GM18861 (cell line): ENCODE results near the gene LENG9.
"Not testable (repeated sequence)": the region's sequence is repeated elsewhere in the genome, so short reads cannot be mapped to it uniquely, and the experiment has no call there.

Source experiments
- ATAC-seq: cut with Tn5 transposase; IDR thresholded peaks from one replicate; pipeline ENCODE4 v1.9.1; 2021; ENCODE audit not compliant: unreplicated experiment

Gene LENG9

DNA sequence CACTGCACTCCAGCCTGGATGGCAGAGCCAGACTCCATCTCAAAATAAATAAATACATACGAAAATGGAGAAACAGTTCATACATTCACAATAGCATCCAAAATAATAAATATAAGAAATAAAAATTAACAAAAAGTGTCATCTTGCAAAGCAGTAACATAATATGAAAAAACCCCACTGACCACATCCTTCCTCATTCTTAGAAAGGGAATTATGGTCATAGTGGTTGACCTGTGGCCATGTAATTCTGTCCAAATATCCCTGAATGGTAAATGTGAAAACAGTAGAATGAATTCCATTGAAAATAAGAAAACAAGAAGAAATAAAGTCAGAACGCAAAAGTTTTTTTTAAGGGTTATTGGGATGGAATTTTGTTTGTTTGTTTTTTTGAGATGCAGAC is 16.5 kb upstream of the LENG9 start:
- no peak for ATAC-seq

DNA sequence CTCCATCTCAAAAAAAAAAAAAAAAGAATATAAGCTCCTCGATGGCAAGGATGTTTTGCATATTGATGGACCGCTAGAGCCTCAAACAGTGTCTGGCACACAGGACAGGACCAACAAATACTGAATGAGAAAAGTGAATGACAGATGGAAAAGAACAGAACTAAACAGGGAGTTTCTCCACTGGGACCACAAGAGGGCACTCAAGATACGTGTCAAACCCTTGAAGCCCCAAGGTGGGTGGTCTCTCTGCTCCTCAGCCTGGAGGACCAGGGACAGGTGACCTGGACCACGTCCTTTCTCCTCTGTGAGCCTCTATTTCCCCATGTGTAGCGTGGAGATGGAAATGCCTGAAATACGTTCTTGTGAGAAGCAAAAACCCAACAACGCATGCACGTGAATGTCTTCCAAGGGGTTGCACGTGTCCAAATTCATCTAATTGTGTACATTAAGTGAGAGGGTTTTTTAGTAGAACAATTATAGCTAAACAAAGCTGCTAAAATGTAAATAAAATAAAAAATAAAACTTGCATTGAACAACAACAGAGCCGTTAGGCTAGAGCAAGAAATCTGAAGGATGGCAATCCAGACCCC is 15.2 kb upstream of the LENG9 start:
- no peak for ATAC-seq

GRCh38 chr19:54477650-54478049 is 14.1 kb upstream of the LENG9 start:
- no peak for ATAC-seq

DNA sequence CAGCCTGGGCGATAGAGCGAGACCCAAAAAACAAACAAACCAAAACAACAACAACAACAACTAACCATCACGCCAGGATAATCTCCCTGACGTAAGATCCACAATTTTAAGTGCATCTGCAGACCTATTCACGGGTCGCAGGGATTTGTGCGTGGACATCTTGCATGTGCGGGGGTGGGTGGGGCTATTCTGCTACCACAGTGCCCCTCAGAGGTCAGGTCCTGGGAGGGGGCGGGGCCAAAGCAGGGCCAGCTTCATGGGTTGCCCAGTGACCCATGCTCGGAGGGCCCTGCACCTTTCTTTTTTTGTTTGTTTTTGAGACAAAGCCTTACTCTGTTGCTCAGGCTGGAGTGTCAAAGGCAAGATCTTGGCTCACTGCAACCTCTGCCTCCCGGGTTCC is 12.1 kb upstream of the LENG9 start:
- ATAC-seq = no peak

GRCh38 chr19:54473892-54474372 is 10.4 kb upstream of the LENG9 start:
- no peak for ATAC-seq

DNA sequence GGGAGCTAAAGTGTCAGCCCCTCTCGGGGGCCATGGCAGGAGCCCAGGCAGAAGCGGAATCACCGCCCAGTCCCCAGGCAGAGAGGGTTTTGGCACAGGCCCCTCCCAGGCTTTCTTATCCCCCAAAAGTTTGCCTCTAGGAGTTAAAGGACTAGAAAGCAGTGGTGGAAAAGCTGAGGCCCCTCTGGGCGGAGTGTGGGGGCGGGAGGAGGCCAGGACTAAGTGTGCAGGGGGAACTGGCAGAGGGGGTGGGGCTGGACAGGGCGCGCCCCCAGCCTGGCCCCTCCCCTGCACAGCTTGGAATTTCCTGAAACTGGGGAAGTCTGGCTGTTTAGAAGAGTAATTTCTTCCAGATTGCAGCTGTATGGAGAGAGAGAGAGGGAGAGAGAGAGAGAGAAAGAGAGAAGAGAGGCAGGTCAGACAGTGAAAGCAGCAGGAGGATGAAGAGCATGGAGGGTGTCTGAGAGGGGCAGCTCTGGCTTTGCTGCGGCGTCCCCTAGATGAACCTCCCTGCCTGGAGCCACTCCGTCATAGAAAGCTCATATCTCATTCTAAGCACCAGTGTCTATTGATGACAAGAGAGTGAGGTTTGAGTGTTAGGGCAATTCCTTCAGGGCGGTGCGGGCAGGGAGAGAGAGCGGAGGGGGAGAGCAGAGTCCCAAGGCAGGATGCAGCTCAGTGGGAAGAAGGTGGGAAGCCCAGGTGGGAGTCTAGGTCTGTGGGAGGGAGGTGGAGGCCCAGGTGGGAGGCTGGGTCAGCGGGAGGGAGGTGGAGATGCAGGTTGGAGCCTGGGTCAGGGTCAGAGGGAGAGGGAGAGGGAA is 9.7 kb upstream of the LENG9 start, which contains the start of gene CDC42EP5:
Gene CDC42EP5 (minus strand): TSS at position 226 of the 821 bp plus-strand sequence. CDS start 7,749 bp downstream, outside the sequence.
- no peak for ATAC-seq

DNA sequence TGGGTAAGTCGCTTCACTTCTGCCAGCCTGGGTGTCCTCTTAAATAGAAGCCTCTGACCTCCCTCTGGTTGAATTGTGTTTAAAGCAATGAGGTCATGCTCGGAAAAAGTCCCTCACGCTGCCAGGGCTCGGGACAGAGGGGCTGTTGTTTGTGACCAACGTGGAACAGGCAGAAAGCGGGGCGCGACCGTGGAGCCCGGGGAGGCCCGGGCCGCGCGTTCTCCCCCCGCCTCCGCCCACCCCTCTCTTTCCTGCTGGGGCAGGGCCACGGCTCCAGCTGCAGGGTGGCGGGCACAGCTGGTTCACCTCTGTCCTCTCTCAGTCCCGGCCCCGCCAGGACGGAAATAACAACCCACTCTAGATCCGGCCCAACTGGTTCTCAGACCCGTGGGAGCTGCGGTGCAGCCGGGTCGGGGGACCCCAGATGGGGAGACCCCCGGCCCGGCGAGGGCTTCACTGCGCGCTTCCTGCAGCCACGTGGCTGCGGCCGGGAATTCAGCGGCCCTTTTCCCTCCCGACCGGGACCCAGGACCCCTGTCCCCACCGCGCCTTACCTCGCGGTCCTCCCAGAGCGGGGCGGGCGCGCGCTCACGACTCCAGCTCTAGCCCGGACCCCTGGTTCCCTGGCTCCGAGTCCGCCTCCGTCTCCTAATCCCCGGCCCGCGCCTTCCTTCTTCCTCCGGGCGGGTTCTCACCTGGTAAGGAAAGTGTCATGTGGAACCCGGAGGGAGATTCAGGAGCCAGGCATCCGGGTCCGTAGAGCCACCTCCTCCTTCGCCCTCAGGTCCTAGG is 7.6 kb upstream of the LENG9 start:
- no peak for ATAC-seq

- no peak for ATAC-seq
Measured at GRCh38 chr19:54470276-54470887, 6.8 kb upstream of the LENG9 start.

DNA sequence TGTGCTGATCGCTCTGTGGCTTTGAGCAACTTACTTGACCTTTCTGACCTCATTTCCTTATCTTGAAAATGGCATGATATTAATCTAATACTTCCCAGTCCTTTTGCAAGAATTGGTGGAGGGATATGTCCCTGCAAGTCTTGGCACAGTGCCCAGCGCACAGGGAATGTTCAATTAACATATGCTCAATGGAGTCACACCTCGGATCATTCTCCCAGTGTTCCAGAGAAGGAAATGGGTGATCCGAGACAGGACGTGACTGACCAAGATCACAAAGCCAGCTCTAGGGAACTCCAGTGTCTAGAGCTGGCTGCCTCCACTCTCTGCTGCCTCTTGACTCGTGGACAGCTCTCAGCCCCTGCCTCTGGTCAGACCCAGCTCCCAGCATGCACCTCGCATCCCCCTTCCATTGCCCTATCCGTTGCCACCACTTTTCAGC is 5.9 kb upstream of the LENG9 start:
- ATAC-seq = no peak

DNA sequence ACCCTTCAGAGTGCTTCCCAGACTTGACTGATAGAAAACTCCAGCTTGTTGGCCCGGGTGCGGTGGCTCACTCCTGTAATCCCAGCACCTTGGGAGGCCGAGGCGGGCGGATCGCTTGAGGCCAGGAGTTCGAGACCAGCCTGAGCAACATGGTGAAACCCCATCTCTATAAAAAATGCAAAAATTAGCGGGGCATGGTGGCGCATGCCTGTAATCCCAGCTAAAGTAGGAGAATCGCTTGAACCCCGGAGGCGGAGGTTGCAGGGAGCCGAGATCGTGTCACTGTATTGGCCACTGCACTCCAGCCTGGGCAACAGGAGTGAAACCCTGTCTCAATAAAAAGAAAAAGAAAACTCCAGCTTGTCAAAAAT is 2.5 kb upstream of the LENG9 start:
- not testable (repeated sequence) for ATAC-seq

- ATAC-seq = no peak
Measured at GRCh38 chr19:54465426-54466109, 2.0 kb upstream of the LENG9 start.

- ATAC-seq = peak; percentile 40
Measured at GRCh38 chr19:54464630-54465425, 1.2 kb upstream of the LENG9 start.

DNA sequence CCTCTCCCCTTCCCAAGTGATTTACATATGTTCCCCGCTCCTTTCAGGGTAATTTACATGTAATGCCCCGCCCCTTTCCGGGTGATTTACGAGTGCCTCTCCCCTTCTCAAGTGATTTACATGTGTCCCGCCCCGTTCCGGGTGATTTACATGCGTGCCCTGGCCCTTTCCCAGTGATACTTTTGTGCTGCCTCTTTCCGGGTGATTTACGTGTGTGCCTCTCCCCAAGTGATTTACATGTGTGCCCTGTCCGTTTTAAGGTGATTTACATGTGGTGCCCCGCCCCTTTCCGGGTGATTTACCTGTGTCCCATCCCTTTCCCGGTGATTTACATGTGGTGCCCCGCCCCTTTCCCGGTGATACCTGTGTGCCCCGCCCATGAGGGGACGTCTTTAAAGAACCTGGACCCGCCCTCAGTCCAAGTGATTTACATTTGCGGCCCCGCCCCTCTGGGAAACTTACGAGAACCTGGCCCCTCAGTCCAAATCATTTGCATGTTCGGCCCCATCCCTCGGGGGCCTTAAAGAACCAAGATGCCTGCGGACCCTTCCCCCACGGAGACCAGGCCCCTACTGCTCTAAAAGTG is 559 bp upstream of the LENG9 start:
- peak; percentile 34 for ATAC-seq

- ATAC-seq = peak; percentile 18
Measured at GRCh38 chr19:54462655-54463530, 685 bp downstream of the LENG9 start.

DNA sequence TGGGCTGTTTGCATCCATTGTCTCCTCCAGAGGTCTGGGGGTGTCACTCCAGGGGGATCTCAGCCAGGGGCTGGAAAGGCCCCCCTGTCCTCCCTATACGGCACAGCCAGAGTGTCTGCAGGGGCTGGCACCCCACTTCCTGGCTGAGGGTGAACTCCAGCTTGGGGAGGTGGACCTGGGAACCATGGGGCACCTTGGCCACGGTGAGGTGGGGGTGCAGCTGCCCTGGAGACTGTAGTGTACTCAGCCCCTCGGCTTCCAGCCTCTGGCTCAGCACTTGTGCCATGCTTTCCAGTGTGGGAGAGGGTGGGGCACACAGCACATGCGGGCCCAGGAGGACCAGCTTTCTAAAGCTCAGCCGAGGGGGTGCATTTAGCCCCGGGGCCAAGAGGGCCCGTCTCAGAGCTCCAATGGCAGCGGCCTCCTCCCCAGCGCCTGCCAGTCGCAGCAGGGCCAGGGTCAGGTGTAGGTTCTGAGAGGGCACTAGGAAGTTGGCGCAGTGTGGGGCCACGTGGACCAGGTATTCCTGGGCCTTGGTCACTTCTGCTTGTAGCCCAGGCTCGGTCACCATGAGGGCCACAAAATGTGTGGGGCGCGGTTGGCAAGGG is 1.4 kb downstream of the LENG9 start:
- no peak for ATAC-seq

- no peak for ATAC-seq
Measured at GRCh38 chr19:54461613-54462012, 2.0 kb downstream of the LENG9 start.

DNA sequence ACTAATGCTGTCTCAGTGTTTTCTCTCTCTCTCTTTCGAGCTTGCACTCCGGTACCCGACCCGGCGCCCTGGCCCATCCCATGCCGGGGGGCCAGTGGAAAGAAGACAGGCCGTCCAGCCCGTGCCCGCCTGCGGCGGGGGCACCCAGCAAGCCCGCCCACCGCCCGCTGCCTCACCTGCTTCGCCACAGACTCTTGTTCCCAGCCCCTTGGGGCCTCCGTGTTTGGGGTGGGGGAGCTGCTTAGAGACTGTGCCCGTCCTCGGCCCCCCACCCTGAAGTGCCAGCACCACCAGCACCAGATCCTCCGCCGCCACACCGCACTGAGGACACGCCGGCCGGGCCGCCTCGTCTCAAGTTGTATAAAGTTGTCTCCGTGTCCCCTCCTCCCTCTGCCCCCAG is 2.4 kb downstream of the LENG9 start:
- ATAC-seq = no peak
